Parathyroid adenoma (tissue), 2 donors: ENCODE data around the gene PCYOX1L.
A peak's percentile ranks its signal among the peaks of the same experiment; 100 is the strongest.

ENCODE experiments used
- H2AFZ ChIP-seq: fragments of 300-600 bp; sonication (generic); one replicate; pipeline ENCODE4 v1.7.0; 2017; ENCODE audit warnings: antibody characterized with exemption, mild to moderate bottlenecking
- H3K27ac ChIP-seq: fragments of 300-600 bp; sonication (generic); one replicate; pipeline ENCODE4 v1.7.0; 2017
- H3K27me3 ChIP-seq: fragments of 300-600 bp; sonication (generic); one replicate; pipeline ENCODE4 v1.7.0; 2017; ENCODE audit warnings: low read length; ENCODE audit not compliant: control insufficient read depth, insufficient read depth
- H3K36me3 ChIP-seq: fragments of 300-600 bp; sonication (generic); one replicate; pipeline ENCODE4 v1.7.0; 2017; ENCODE audit warnings: low read length; ENCODE audit not compliant: control insufficient read depth, insufficient read depth
- H3K4me1 ChIP-seq: fragments of 300-600 bp; sonication (generic); one replicate; pipeline ENCODE4 v1.7.0; 2017; ENCODE audit warnings: control low read depth
- H3K4me2 ChIP-seq: fragments of 300-600 bp; sonication (generic); one replicate; pipeline ENCODE4 v1.7.0; 2017; ENCODE audit warnings: low read length
- H3K4me3 ChIP-seq: fragments of 300-600 bp; sonication (generic); one replicate; pipeline ENCODE4 v1.7.0; 2017; ENCODE audit warnings: low read depth, low read length
- H3K79me2 ChIP-seq: fragments of 300-600 bp; sonication (generic); one replicate; pipeline ENCODE4 v1.7.0; 2017; ENCODE audit warnings: control low read depth
- H3K9ac ChIP-seq: fragments of 300-600 bp; sonication (generic); one replicate; pipeline ENCODE4 v1.7.0; 2017; ENCODE audit warnings: mild to moderate bottlenecking
- H3K9me3 ChIP-seq: fragments of 300-600 bp; sonication (generic); one replicate; pipeline ENCODE4 v1.7.0; 2017; ENCODE audit warnings: low read length; ENCODE audit not compliant: control insufficient read depth
- CTCF ChIP-seq: fragments of 300-600 bp; sonication (generic); IDR thresholded peaks from one replicate; pipeline ENCODE4 v1.7.0; 2017; ENCODE audit warnings: antibody characterized with exemption, mild to moderate bottlenecking
- donor health status: primary hyperparathyroidism.

Gene PCYOX1L

GRCh38 chr5:149402291-149402690, 44.4 kb downstream of the PCYOX1L start:
- Histone ChIP-seq H3K27ac (no peak overlapping the region), H3K27me3 (no peaks in the 10 kb centered on the region), H3K4me2 (no peak overlapping the region), H3K4me1 (no peaks in the 10 kb centered on the region), H3K9me3 (no peaks in the 10 kb centered on the region), H3K4me3 (no peak overlapping the region), H3K9ac (no peak overlapping the region), H2AFZ (no peak overlapping the region), H3K79me2 (no peaks in the 10 kb centered on the region), H3K36me3 (no peaks in the 10 kb centered on the region)
- no peak for TF ChIP-seq CTCF

- Histone ChIP-seq H3K4me3 (no peak overlapping the region), H3K4me2 (no peak overlapping the region), H3K79me2 (no peaks in the 10 kb centered on the region), H3K27me3 (no peaks in the 10 kb centered on the region), H3K9me3 (no peaks in the 10 kb centered on the region), H3K27ac (no peak overlapping the region), H3K9ac (no peak overlapping the region), H3K36me3 (no peaks in the 10 kb centered on the region), H2AFZ (no peak overlapping the region), H3K4me1 (no peaks in the 10 kb centered on the region)
- no peak for TF ChIP-seq CTCF
Observed at GRCh38 chr5:149403923-149404745, 46.3 kb downstream of the PCYOX1L start.

GRCh38 chr5:149404746-149405549, 47.1 kb downstream of the PCYOX1L start:
- H3K4me3 ChIP-seq = no peak overlapping the region
- H3K4me2 ChIP-seq = no peak overlapping the region
- no peak overlapping the region for H2AFZ ChIP-seq
- no peaks in the 10 kb centered on the region for H3K27me3 ChIP-seq
- TF ChIP-seq CTCF = no peak
- no peaks in the 10 kb centered on the region for H3K4me1 ChIP-seq
- H3K9me3 ChIP-seq = no peaks in the 10 kb centered on the region
- no peak overlapping the region for H3K27ac ChIP-seq
- no peaks in the 10 kb centered on the region for H3K79me2 ChIP-seq
- no peaks in the 10 kb centered on the region for H3K36me3 ChIP-seq
- no peak overlapping the region for H3K9ac ChIP-seq

GRCh38 chr5:149405550-149406202, 47.8 kb downstream of the PCYOX1L start:
- Histone ChIP-seq H3K79me2 (no peaks in the 10 kb centered on the region), H2AFZ (no peak overlapping the region), H3K4me3 (no peak overlapping the region), H3K4me1 (no peaks in the 10 kb centered on the region), H3K4me2 (no peak overlapping the region), H3K9me3 (no peaks in the 10 kb centered on the region), H3K36me3 (no peaks in the 10 kb centered on the region), H3K27ac (peak overlapping the region; percentile 24), H3K9ac (no peak overlapping the region), H3K27me3 (no peaks in the 10 kb centered on the region)
- TF ChIP-seq CTCF = no peak
